NCI-H510A treated with DMSO at 0.1 percent for 48 hours (cell line): Measurements from ENCODE around the gene PDE4A.

Source experiments
- DNase-seq: peaks from one replicate; lab custom pipeline; 2025; lab: John Stamatoyannopoulos, UW

Gene PDE4A

GRCh38 chr19:10510301-10510802 lies 90.0 kb downstream of the PDE4A start:
- DNase-seq, result no peak

- no peak for DNase-seq
These were observed 92.9 kb downstream of the PDE4A start for GRCh38 chr19:10513223-10513622.

- no peak for DNase-seq
These were observed 94.1 kb downstream of the PDE4A start for GRCh38 chr19:10514211-10515145.

- no peak for DNase-seq
These were observed 95.7 kb downstream of the PDE4A start for GRCh38 chr19:10516064-10516385.

- peak; percentile 27 for DNase-seq
These were observed 96.4 kb downstream of the PDE4A start for GRCh38 chr19:10516671-10517286.

- DNase-seq, result peak; percentile 52
These were observed 97.0 kb downstream of the PDE4A start, which contains the start of gene S1PR5 for GRCh38 chr19:10517361-10517759. Gene S1PR5, minus strand, starts transcription at chr19:10517447. Its CDS starts 2,436 bp downstream, at chr19:10515011.

GRCh38 chr19:10517760-10518443 lies 97.6 kb downstream of the PDE4A start:
- peak; percentile 31 for DNase-seq

- DNase-seq, result no peak
These were observed 98.4 kb downstream of the PDE4A start for GRCh38 chr19:10518444-10519361.
